GM19239 (cell line): ENCODE data around the gene GABRG2.

ENCODE experiments used
- DNase-seq: peaks from one replicate; pipeline ENCODE4 v3.0.0; 2011; ENCODE audit warnings: low spot score; ENCODE audit not compliant: insufficient read length
- FAIRE-seq: peaks from 2 replicates; lab custom pipeline; 2011; peaks lifted over from hg19 to GRCh38; lab: Jason Lieb, UNC

The GABRG2 gene

DNA sequence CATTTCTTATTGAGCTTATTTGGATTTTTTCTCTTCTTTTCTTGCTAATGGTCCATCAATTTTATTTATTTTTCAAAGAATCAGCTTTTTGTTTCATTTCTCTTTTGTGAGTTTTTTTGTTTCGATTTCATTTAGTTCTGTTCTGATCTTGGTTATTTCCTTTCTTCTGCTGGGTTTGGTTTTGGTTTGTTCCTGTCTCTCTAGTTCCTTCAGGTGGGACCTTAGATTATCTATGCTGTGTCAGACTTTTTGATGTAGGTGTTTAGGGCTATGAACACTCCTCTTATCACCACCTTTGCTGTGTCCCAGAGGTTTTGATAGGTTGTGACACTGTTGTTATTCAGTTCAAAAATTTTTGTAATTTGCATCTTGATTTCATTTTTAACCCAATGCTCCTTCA, 119.8 kb downstream of the GABRG2 start:
- DNase-seq (no peak), FAIRE-seq (no peak)

GRCh38 chr5:162189719-162190118, 122.1 kb downstream of the GABRG2 start:
- FAIRE-seq = no peak
- no peak for DNase-seq

- FAIRE-seq = no peak
- DNase-seq = no peak
These were observed 125.4 kb downstream of the GABRG2 start for GRCh38 chr5:162193012-162193411.

DNA sequence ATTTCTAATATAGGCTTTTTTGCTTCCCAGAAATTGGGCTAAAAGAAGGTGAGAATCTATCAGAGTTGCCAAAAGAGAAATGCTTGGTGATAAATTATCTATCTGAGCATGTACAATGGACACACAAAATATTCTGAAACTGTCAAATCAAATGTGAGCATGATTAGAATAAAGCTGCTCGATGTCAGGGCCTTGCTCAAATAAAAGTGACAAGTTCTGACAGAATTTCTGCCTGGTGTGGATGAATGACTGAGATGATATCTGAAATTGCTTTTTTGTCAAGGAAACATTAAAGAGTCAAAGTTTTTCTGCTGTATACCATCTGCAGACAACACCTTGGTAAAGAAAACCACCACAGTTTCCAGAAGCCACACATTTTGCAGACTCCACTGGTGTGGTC, 128.8 kb downstream of the GABRG2 start:
- DNase-seq (no peak), FAIRE-seq (no peak)

- DNase-seq (no peak), FAIRE-seq (no peak)
These were observed 134.8 kb downstream of the GABRG2 start for GRCh38 chr5:162202285-162202880.
